Common myeloid progenitor, CD34-positive (primary cell): Measurements from ENCODE around the gene RNGTT.

ENCODE experiments used
- CTCF ChIA-PET: fragments of 350-600 bp; sonication (Branson Sonifier 250); formaldehyde crosslinking; loops from one replicate; lab custom pipeline; 2021; ENCODE audit warnings: antibody characterized with exemption; lab: Charles Lee
- POLR2A ChIA-PET: fragments of 350-600 bp; sonication (Branson Sonifier 250); formaldehyde crosslinking; loops from one replicate; lab custom pipeline; 2021; ENCODE audit warnings: antibody characterized with exemption; lab: Charles Lee
- DNase-seq, 3 donors: peaks; one replicate each; pipeline versions ENCODE4 v3.0.0 to v3.0.0-alpha.2; 2013
- H3K27ac ChIP-seq, 2 experiments: 1 replicate in 1 of 2; 2 replicates in 1 of 2; pipeline ENCODE4 v1.7.0; 2013; ENCODE audit warnings: inconsistent platforms in 2 of 2, low read length in 2 of 2, mild to moderate bottlenecking in 2 of 2, low read depth in 1 of 2, moderate library complexity in 1 of 2; ENCODE audit not compliant: severe bottlenecking in 2 of 2, insufficient read depth in 1 of 2, poor library complexity in 1 of 2
- H3K27me3 ChIP-seq, 5 experiments: replicated peaks in 2 of 5; 1 replicate in 3 of 5; 2 replicates in 2 of 5; pipeline versions ENCODE4 v1.6.1 to v1.7.0; 2013; ENCODE audit warnings: low read length in 4 of 5, mild to moderate bottlenecking in 2 of 5, moderate library complexity in 2 of 5, inconsistent platforms in 1 of 5; ENCODE audit not compliant: insufficient read depth in 5 of 5, control insufficient read depth in 4 of 5
- H3K36me3 ChIP-seq, 4 experiments: 1 replicate in 2 of 4; 2 replicates in 2 of 4; pipeline versions ENCODE4 v1.6.1 to v1.7.0; 2013; ENCODE audit warnings: low read length in 3 of 4, control low read depth in 1 of 4, mild to moderate bottlenecking in 1 of 4; ENCODE audit not compliant: control insufficient read depth in 4 of 4, insufficient read depth in 4 of 4
- H3K4me1 ChIP-seq, 4 experiments: 1 replicate in 3 of 4; 2 replicates in 1 of 4; pipeline versions ENCODE4 v1.6.1 to v1.7.1; 2013; ENCODE audit warnings: low read length in 3 of 4, mild to moderate bottlenecking in 3 of 4, control low read depth in 1 of 4, inconsistent platforms in 1 of 4, moderate library complexity in 1 of 4; ENCODE audit not compliant: control insufficient read depth in 4 of 4, insufficient read depth in 4 of 4; ENCODE audit errors: control extremely low read depth in 1 of 4
- H3K4me3 ChIP-seq, 7 experiments: 1 replicate in 4 of 7; 2 replicates in 3 of 7; pipeline versions ENCODE4 v1.5.1 to v1.7.0; 2013; ENCODE audit warnings: mild to moderate bottlenecking in 7 of 7, low read length in 6 of 7, moderate library complexity in 6 of 7, inconsistent platforms in 2 of 7, low read depth in 2 of 7, control low read depth in 1 of 7; ENCODE audit not compliant: insufficient read depth in 4 of 7, control insufficient read depth in 1 of 7; ENCODE audit errors: extremely low read depth in 1 of 7
- H3K9me3 ChIP-seq, 5 experiments: 1 replicate in 4 of 5; 2 replicates in 1 of 5; pipeline versions ENCODE4 v1.6.1 to v1.7.1; 2013; ENCODE audit warnings: low read length in 4 of 5, mild to moderate bottlenecking in 2 of 5, inconsistent platforms in 1 of 5, low read depth in 1 of 5, moderate library complexity in 1 of 5; ENCODE audit not compliant: control insufficient read depth in 4 of 5, insufficient read depth in 2 of 5; ENCODE audit errors: control extremely low read depth in 1 of 5
- WGBS: methylation state at CpG from one replicate; pipeline ENCODE4 v1.1.5; 2013; ENCODE audit not compliant: insufficient coverage; 5-methylcytosine and 5-hydroxymethylcytosine counted together

The RNGTT gene

DNA sequence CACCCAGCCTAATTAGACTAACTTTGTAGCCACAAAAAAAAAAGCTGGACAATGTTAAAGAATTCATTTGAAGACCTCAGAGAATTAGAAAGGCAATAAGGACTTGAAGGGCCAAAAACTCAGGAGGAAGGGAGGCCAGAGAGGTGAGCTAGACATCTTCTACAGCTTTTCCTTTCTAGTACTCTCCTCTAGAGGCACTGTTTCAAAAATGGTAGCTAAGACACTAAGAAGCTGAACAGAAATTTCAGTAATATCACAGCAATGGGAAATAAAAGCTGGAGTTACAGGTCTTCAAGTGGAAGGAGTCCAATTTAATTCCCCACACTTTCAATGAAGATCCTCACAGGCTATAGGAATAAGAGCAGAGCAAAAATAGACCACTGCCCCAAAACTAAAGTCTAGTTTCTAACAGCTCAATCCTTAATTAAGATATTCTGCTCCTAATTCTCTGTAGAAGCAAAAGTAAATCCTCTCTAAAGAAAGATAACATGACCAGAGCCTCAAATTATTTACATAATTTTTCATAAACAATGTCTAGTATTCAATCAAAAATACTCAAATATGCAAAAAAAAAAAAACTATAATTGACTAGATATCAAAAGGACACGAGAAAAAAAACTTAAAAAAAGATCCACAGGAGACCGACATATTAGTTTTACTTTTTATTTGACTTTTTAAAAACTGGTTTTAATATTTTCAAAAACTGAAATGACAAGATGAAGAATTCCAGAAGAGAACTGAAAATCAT is 63.7 kb downstream of the RNGTT start:
- H3K4me1 ChIP-seq: no peaks in the 10 kb centered on the region
- no peak overlapping the region for H3K27ac ChIP-seq
- ChIA-PET POLR2A (interaction anchor here (0.7 kb wide), 1 partner anchor 642 kb away, joined by 3 read pairs; no protein-coding TSS in a partner anchor), CTCF (interaction anchor here (0.6 to 1.2 kb wide), 4 partner anchors 9 to 29 kb away, joined by 3 to 4 read pairs (median 3); no protein-coding TSS in a partner anchor)
- H3K36me3 ChIP-seq: peaks cover 2 to 23% (median 14%) of the 10 kb centered on the region in 4 experiments
- no peaks in the 10 kb centered on the region for H3K27me3 ChIP-seq
- peaks cover 0 to 10% (median 0%) of the 10 kb centered on the region in 5 experiments for H3K9me3 ChIP-seq
- no peak for DNase-seq
- H3K4me3 ChIP-seq: no peak overlapping the region
- WGBS: no CpG with 5 or more reads among the region's 2 CpGs

DNA sequence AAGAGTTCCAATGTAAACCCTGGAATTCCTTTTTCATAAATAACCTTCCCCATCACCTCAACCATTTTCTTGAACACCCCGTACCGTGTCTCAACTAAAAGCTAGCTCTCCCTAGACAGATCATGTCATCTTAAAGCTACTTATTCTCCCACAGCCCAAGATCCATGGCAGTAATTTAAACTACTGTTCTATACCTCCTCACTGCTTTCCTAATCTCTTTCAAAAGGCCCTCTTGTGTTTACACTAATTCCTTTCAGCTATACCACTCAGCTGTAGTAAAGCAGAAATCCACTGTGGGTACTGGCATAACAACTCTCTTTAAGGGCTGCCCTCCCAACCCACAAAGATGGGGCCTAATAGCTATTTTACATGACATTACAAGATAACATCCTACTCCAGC is 67.5 kb downstream of the RNGTT start:
- Histone ChIP-seq H3K27ac (no peak overlapping the region), H3K27me3 (no peaks in the 10 kb centered on the region), H3K4me1 (no peaks in the 10 kb centered on the region), H3K9me3 (peaks cover 0 to 8% (median 0%) of the 10 kb centered on the region in 5 experiments), H3K36me3 (peaks cover 0 to 10% (median 4%) of the 10 kb centered on the region in 4 experiments), H3K4me3 (no peak overlapping the region)
- WGBS: 100% methylated on average over 2 of the region's 2 CpGs
- ChIA-PET POLR2A (no interaction called here), CTCF (interaction anchor here (0.9 kb wide), 1 partner anchor 23 kb away, joined by 3 read pairs; no protein-coding TSS in a partner anchor)
- no peak for DNase-seq

DNA sequence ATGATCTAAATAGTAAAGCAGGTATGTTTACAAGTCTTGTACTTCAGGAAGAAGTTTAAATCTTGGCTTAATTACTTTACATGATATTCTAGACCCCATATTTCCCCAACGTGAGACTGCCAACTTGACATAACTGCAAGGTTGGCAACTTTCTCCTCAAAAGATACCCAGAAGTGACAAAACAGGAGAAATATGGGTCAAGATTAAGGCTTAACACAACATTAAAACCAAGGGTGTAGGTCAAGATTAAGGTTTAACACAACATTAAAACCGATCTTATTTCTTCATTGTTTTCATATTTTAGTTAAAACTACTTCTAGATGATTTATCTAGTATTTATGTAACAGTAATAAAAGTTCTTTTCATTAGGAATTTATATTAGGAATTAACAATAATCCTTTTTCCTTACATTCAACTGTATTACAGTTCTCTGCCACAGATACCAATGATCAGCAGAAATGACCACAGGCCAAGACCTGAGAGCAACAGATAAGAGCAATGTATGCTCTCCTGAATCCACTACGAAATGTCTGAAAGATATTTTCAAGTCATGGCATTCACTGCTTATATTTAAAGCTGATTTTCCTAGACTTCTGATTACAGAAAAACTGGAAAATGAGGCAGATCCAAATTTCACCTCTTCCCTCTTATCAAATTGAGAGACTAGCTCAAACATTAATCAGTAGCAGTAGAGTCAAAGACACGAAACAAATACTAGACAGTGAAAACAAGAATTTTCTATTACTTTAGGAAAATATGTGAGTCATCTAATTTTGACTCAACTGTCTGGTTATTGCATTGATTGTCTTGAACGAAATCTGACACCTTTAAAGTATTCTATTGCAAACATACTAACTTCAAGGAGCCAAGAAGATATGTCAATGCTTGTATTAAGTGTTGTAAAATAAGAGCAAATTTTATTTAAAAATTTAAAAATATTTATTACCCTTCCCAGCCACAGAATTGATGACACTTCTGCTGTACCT is 72.3 kb downstream of the RNGTT start:
- Histone ChIP-seq H3K27me3 (no peaks in the 10 kb centered on the region), H3K9me3 (no peaks in the 10 kb centered on the region), H3K4me1 (no peaks in the 10 kb centered on the region), H3K36me3 (peaks cover 2 to 20% (median 17%) of the 10 kb centered on the region in 4 experiments), H3K4me3 (no peak overlapping the region), H3K27ac (no peak overlapping the region)
- ChIA-PET CTCF (interaction anchor here (0.8 kb wide), 1 partner anchor 28 kb away, joined by 3 read pairs; no protein-coding TSS in a partner anchor), POLR2A (no interaction called here)
- DNase-seq: no peak
- WGBS: no CpG with 5 or more reads among the region's 5 CpGs

DNA sequence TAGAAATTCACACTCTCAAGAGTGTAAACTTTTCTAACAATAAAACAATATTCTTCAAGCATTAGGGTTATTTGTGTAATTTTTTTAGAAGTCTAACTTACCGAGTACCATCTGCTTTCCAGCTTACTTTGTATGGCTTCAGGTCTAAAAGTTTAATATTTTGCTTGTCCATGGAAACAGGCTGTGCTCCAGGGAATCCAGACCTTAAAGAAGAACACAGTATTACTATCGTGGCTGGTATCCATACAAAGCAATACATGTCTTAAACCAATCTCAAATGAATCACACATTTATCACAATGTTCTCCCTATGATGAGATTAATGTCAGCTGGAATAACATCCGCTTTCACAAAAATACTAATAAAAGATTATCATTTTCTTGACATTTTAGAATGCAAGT is 73.0 kb downstream of the RNGTT start:
- ChIA-PET POLR2A (no interaction called here), CTCF (interaction anchor here (0.7 kb wide), 1 partner anchor 249 kb away, joined by 3 read pairs; no protein-coding TSS in a partner anchor)
- WGBS: 83% methylated on average over 1 of the region's 3 CpGs

DNA sequence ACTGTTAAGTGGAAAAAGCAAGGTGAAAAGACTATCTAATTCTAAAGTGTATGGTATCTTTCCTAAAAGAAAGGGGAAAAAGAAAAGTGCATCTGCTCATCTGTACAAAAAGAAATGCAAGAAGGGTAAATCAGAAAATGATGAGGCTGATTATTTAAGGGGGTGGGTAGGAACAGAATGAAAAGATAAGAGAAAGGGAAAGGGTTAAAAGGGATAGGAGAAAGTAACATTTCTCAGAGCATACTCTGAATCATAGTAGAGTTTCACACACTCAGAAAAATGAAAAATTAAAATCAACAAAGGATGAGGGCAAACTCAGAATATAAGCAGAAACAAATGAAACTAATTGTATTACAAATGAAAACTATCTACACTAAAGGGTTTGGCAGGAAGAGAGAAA is 79.1 kb downstream of the RNGTT start:
- Histone ChIP-seq H3K4me3 (no peak overlapping the region), H3K9me3 (peaks cover 0 to 7% (median 3%) of the 10 kb centered on the region in 5 experiments), H3K27ac (no peak overlapping the region), H3K27me3 (no peaks in the 10 kb centered on the region), H3K4me1 (no peaks in the 10 kb centered on the region), H3K36me3 (peaks cover 8 to 21% (median 16%) of the 10 kb centered on the region in 4 experiments)
- POLR2A ChIA-PET: interaction anchor here (0.6 kb wide), 1 partner anchor 355 kb away, joined by 3 read pairs; no protein-coding TSS in a partner anchor
- DNase-seq: no peak
- CTCF ChIA-PET: no interaction called here

More for the DNA sequence above, 73.0 kb downstream of the RNGTT start:
- DNase-seq: no peak
- Histone ChIP-seq H3K4me3 (no peak overlapping the region), H3K9me3 (peaks cover 0 to 3% (median 0%) of the 10 kb centered on the region in 5 experiments), H3K36me3 (peaks cover 2 to 17% (median 16%) of the 10 kb centered on the region in 4 experiments), H3K27ac (no peak overlapping the region), H3K27me3 (no peaks in the 10 kb centered on the region), H3K4me1 (no peaks in the 10 kb centered on the region)

DNA sequence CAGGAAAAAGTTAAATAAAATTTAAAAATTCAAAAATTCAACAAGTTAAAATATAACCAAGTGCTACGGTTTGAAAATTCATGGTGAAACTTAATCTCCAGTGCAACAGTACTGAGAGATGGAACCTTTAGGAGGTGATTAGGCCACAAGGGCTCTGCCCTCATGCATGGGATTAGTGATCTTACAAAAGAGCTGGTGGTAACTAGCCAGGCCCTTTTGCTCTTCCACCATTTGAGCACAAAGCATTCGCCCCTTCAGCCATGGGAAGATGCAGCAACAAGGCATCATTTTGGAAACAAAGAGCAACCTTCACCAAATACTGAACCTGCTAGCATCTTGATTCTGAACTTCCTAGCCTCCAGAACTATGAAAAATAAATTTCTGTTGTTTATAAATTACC is 80.9 kb downstream of the RNGTT start:
- WGBS: 86% methylated on average over 1 of the region's 2 CpGs
- Histone ChIP-seq H3K27ac (no peak overlapping the region), H3K4me3 (no peak overlapping the region), H3K9me3 (peaks cover 0 to 7% (median 3%) of the 10 kb centered on the region in 5 experiments), H3K4me1 (no peaks in the 10 kb centered on the region), H3K27me3 (no peaks in the 10 kb centered on the region), H3K36me3 (peaks cover 8 to 18% (median 14%) of the 10 kb centered on the region in 4 experiments)
- ChIA-PET CTCF (interaction anchor here (1.2 kb wide), 1 partner anchor 12 kb away, joined by 5 read pairs; no protein-coding TSS in a partner anchor), POLR2A (no interaction called here)
- no peak for DNase-seq
